ENCODE results near the gene RXFP4.

RXFP4 gene

GRCh38 chr1:155947741-155948140, 6.3 kb downstream of the RXFP4 start:
- Histone ChIP-seq H3K27me3 (ENCODE audit: control insufficient read depth, insufficient read depth, low read length) (no peaks in the 10 kb centered on the region), H3K9ac (ENCODE audit: low read length) (no peak overlapping the region), H3K4me1 (ENCODE audit: control insufficient read depth, insufficient read depth, low read length) (peaks cover 16% of the 10 kb centered on the region), H3K36me3 (ENCODE audit: control insufficient read depth, insufficient read depth, low read length) (peaks cover 12% of the 10 kb centered on the region), H3K9me3 (ENCODE audit: control insufficient read depth, low read length) (no peaks in the 10 kb centered on the region), H3K4me3 (ENCODE audit: low read length) (no peak overlapping the region)

- H3K9me3 ChIP-seq (ENCODE audit: control insufficient read depth, low read length) = no peaks in the 10 kb centered on the region
- H3K36me3 ChIP-seq (ENCODE audit: control insufficient read depth, insufficient read depth, low read length) = peaks cover 22% of the 10 kb centered on the region
- H3K27me3 ChIP-seq (ENCODE audit: control insufficient read depth, insufficient read depth, low read length) = no peaks in the 10 kb centered on the region
- H3K4me1 ChIP-seq (ENCODE audit: control insufficient read depth, insufficient read depth, low read length) = no peaks in the 10 kb centered on the region
- no peak overlapping the region for H3K4me3 ChIP-seq (ENCODE audit: low read length)
- no peak overlapping the region for H3K9ac ChIP-seq (ENCODE audit: low read length)
These were observed 9.4 kb downstream of the RXFP4 start for GRCh38 chr1:155950829-155951228.

- Histone ChIP-seq H3K4me1 (ENCODE audit: control insufficient read depth, insufficient read depth, low read length) (no peaks in the 10 kb centered on the region), H3K36me3 (ENCODE audit: control insufficient read depth, insufficient read depth, low read length) (peaks cover 22% of the 10 kb centered on the region), H3K9ac (ENCODE audit: low read length) (no peak overlapping the region), H3K4me3 (ENCODE audit: low read length) (no peak overlapping the region), H3K27me3 (ENCODE audit: control insufficient read depth, insufficient read depth, low read length) (no peaks in the 10 kb centered on the region), H3K9me3 (ENCODE audit: control insufficient read depth, low read length) (no peaks in the 10 kb centered on the region)
These were observed 10.5 kb downstream of the RXFP4 start for GRCh38 chr1:155951753-155952504.

- no peaks in the 10 kb centered on the region for H3K9me3 ChIP-seq (ENCODE audit: control insufficient read depth, low read length)
- H3K4me1 ChIP-seq (ENCODE audit: control insufficient read depth, insufficient read depth, low read length) = no peaks in the 10 kb centered on the region
- H3K36me3 ChIP-seq (ENCODE audit: control insufficient read depth, insufficient read depth, low read length) = peaks cover 22% of the 10 kb centered on the region
- H3K9ac ChIP-seq (ENCODE audit: low read length) = no peak overlapping the region
- no peak overlapping the region for H3K4me3 ChIP-seq (ENCODE audit: low read length)
- H3K27me3 ChIP-seq (ENCODE audit: control insufficient read depth, insufficient read depth, low read length) = no peaks in the 10 kb centered on the region
These were observed 11.1 kb downstream of the RXFP4 start for GRCh38 chr1:155952505-155952890.

- Histone ChIP-seq H3K9ac (ENCODE audit: low read length) (no peak overlapping the region), H3K36me3 (ENCODE audit: control insufficient read depth, insufficient read depth, low read length) (peaks cover 22% of the 10 kb centered on the region), H3K4me1 (ENCODE audit: control insufficient read depth, insufficient read depth, low read length) (no peaks in the 10 kb centered on the region), H3K9me3 (ENCODE audit: control insufficient read depth, low read length) (no peaks in the 10 kb centered on the region), H3K27me3 (ENCODE audit: control insufficient read depth, insufficient read depth, low read length) (no peaks in the 10 kb centered on the region), H3K4me3 (ENCODE audit: low read length) (no peak overlapping the region)
These were observed 13.2 kb downstream of the RXFP4 start for GRCh38 chr1:155954645-155955044.

- peaks cover 21% of the 10 kb centered on the region for H3K36me3 ChIP-seq (ENCODE audit: control insufficient read depth, insufficient read depth, low read length)
- peaks cover 4% of the 10 kb centered on the region for H3K4me1 ChIP-seq (ENCODE audit: control insufficient read depth, insufficient read depth, low read length)
- no peak overlapping the region for H3K9ac ChIP-seq (ENCODE audit: low read length)
- H3K27me3 ChIP-seq (ENCODE audit: control insufficient read depth, insufficient read depth, low read length) = no peaks in the 10 kb centered on the region
- H3K4me3 ChIP-seq (ENCODE audit: low read length) = no peak overlapping the region
- no peaks in the 10 kb centered on the region for H3K9me3 ChIP-seq (ENCODE audit: control insufficient read depth, low read length)
These were observed 16.0 kb downstream of the RXFP4 start for GRCh38 chr1:155957411-155957915.

- H3K4me1 ChIP-seq (ENCODE audit: control insufficient read depth, insufficient read depth, low read length) = peaks cover 10% of the 10 kb centered on the region
- H3K27me3 ChIP-seq (ENCODE audit: control insufficient read depth, insufficient read depth, low read length) = no peaks in the 10 kb centered on the region
- peaks cover 22% of the 10 kb centered on the region for H3K36me3 ChIP-seq (ENCODE audit: control insufficient read depth, insufficient read depth, low read length)
- H3K9ac ChIP-seq (ENCODE audit: low read length) = no peak overlapping the region
- H3K4me3 ChIP-seq (ENCODE audit: low read length) = no peak overlapping the region
- no peaks in the 10 kb centered on the region for H3K9me3 ChIP-seq (ENCODE audit: control insufficient read depth, low read length)
These were observed 18.8 kb downstream of the RXFP4 start for GRCh38 chr1:155960081-155960745.

GRCh38 chr1:155961937-155962336, 20.5 kb downstream of the RXFP4 start:
- Histone ChIP-seq H3K36me3 (ENCODE audit: control insufficient read depth, insufficient read depth, low read length) (peaks cover 20% of the 10 kb centered on the region), H3K9ac (ENCODE audit: low read length) (no peak overlapping the region), H3K4me3 (ENCODE audit: low read length) (no peak overlapping the region)

GRCh38 chr1:155962599-155963211, 21.3 kb downstream of the RXFP4 start:
- Histone ChIP-seq H3K4me3 (ENCODE audit: low read length) (no peak overlapping the region), H3K9me3 (ENCODE audit: control insufficient read depth, low read length) (no peaks in the 10 kb centered on the region), H3K27me3 (ENCODE audit: control insufficient read depth, insufficient read depth, low read length) (no peaks in the 10 kb centered on the region), H3K36me3 (ENCODE audit: control insufficient read depth, insufficient read depth, low read length) (peaks cover 20% of the 10 kb centered on the region), H3K4me1 (ENCODE audit: control insufficient read depth, insufficient read depth, low read length) (peaks cover 19% of the 10 kb centered on the region), H3K9ac (ENCODE audit: low read length) (no peak overlapping the region)

More at GRCh38 chr1:155961937-155962336, 20.5 kb downstream of the RXFP4 start:
- Histone ChIP-seq H3K27me3 (ENCODE audit: control insufficient read depth, insufficient read depth, low read length) (no peaks in the 10 kb centered on the region), H3K4me1 (ENCODE audit: control insufficient read depth, insufficient read depth, low read length) (peaks cover 13% of the 10 kb centered on the region), H3K9me3 (ENCODE audit: control insufficient read depth, low read length) (no peaks in the 10 kb centered on the region)

- Histone ChIP-seq H3K9ac (ENCODE audit: low read length) (no peak overlapping the region), H3K9me3 (ENCODE audit: control insufficient read depth, low read length) (no peaks in the 10 kb centered on the region), H3K36me3 (ENCODE audit: control insufficient read depth, insufficient read depth, low read length) (peaks cover 27% of the 10 kb centered on the region), H3K4me3 (ENCODE audit: low read length) (no peak overlapping the region), H3K27me3 (ENCODE audit: control insufficient read depth, insufficient read depth, low read length) (no peaks in the 10 kb centered on the region), H3K4me1 (ENCODE audit: control insufficient read depth, insufficient read depth, low read length) (peaks cover 33% of the 10 kb centered on the region)
These were observed 22.8 kb downstream of the RXFP4 start for GRCh38 chr1:155964193-155964592.

- Histone ChIP-seq H3K36me3 (ENCODE audit: control insufficient read depth, insufficient read depth, low read length) (peaks cover 27% of the 10 kb centered on the region), H3K9ac (ENCODE audit: low read length) (no peak overlapping the region), H3K4me3 (ENCODE audit: low read length) (no peak overlapping the region), H3K27me3 (ENCODE audit: control insufficient read depth, insufficient read depth, low read length) (no peaks in the 10 kb centered on the region), H3K9me3 (ENCODE audit: control insufficient read depth, low read length) (no peaks in the 10 kb centered on the region), H3K4me1 (ENCODE audit: control insufficient read depth, insufficient read depth, low read length) (peaks cover 50% of the 10 kb centered on the region)
These were observed 24.7 kb downstream of the RXFP4 start for GRCh38 chr1:155966135-155966534.

- Histone ChIP-seq H3K4me3 (ENCODE audit: low read length) (no peak overlapping the region), H3K9me3 (ENCODE audit: control insufficient read depth, low read length) (no peaks in the 10 kb centered on the region), H3K27me3 (ENCODE audit: control insufficient read depth, insufficient read depth, low read length) (no peaks in the 10 kb centered on the region), H3K9ac (ENCODE audit: low read length) (no peak overlapping the region), H3K36me3 (ENCODE audit: control insufficient read depth, insufficient read depth, low read length) (peaks cover 24% of the 10 kb centered on the region), H3K4me1 (ENCODE audit: control insufficient read depth, insufficient read depth, low read length) (peaks cover 50% of the 10 kb centered on the region)
These were observed 25.3 kb downstream of the RXFP4 start for GRCh38 chr1:155966750-155967149.
